ENCODE data around the gene HCST.
"Not testable (repeated sequence)": the region's sequence is repeated elsewhere in the genome, so short reads cannot be mapped to it uniquely, and the experiment has no call there.

Gene HCST

GRCh38 chr19:35904311-35905068 lies 2.2 kb downstream of the HCST start:
- DNase-seq (ENCODE audit: low read depth in 2 of 2), result no peak

- no peak for DNase-seq (ENCODE audit: low read depth in 2 of 2)
These were observed 2.9 kb downstream of the HCST start for GRCh38 chr19:35905178-35905727.

- DNase-seq (ENCODE audit: low read depth in 2 of 2), result no peak
These were observed 5.0 kb downstream of the HCST start for GRCh38 chr19:35907377-35907745.

- DNase-seq (ENCODE audit: low read depth in 2 of 2), result no peak
These were observed 5.7 kb downstream of the HCST start, which contains the start of gene TYROBP for GRCh38 chr19:35908010-35908441. TYROBP (minus strand) TSS chr19:35908295; CDS start chr19:35908228, 67 bp downstream.

GRCh38 chr19:35908973-35909683 lies 6.8 kb downstream of the HCST start:
- DNase-seq (ENCODE audit: low read depth in 2 of 2), result no peak

- DNase-seq (ENCODE audit: low read depth in 2 of 2), result no peak
These were observed 7.3 kb downstream of the HCST start for GRCh38 chr19:35909684-35910035.

- DNase-seq (ENCODE audit: low read depth in 2 of 2), result not testable (repeated sequence)
These were observed 8.0 kb downstream of the HCST start for GRCh38 chr19:35910355-35910754.

- DNase-seq (ENCODE audit: low read depth in 2 of 2), result no peak
These were observed 8.8 kb downstream of the HCST start for GRCh38 chr19:35911173-35911572.

GRCh38 chr19:35911790-35912189 lies 9.5 kb downstream of the HCST start:
- no peak for DNase-seq (ENCODE audit: low read depth in 2 of 2)

GRCh38 chr19:35913589-35913988 lies 11.3 kb downstream of the HCST start:
- no peak for DNase-seq (ENCODE audit: low read depth in 2 of 2)

GRCh38 chr19:35915443-35915842 lies 13.1 kb downstream of the HCST start:
- no peak for DNase-seq (ENCODE audit: low read depth in 2 of 2)

- no peak for DNase-seq (ENCODE audit: low read depth in 2 of 2)
These were observed 17.0 kb downstream of the HCST start for GRCh38 chr19:35919306-35919705.

- DNase-seq (ENCODE audit: low read depth in 2 of 2), result no peak
These were observed 18.7 kb downstream of the HCST start for GRCh38 chr19:35921012-35921411.

GRCh38 chr19:35925501-35925900 lies 23.2 kb downstream of the HCST start:
- no peak for DNase-seq (ENCODE audit: low read depth in 2 of 2)

- no peak for DNase-seq (ENCODE audit: low read depth in 2 of 2)
These were observed 26.2 kb downstream of the HCST start for GRCh38 chr19:35928507-35928906.

- no peak for DNase-seq (ENCODE audit: low read depth in 2 of 2)
These were observed 27.5 kb downstream of the HCST start for GRCh38 chr19:35929876-35930275.

GRCh38 chr19:35931161-35931873 lies 29.0 kb downstream of the HCST start:
- peak; percentile 98 to 99 for DNase-seq (ENCODE audit: low read depth in 2 of 2)

- no peak for DNase-seq (ENCODE audit: low read depth in 2 of 2)
These were observed 29.5 kb downstream of the HCST start for GRCh38 chr19:35931874-35932202.

- DNase-seq (ENCODE audit: low read depth in 2 of 2), result no peak
These were observed 30.1 kb downstream of the HCST start for GRCh38 chr19:35932291-35932936.

- DNase-seq (ENCODE audit: low read depth in 2 of 2), result no peak
These were observed 33.8 kb downstream of the HCST start, which contains the start of gene LRFN3 for GRCh38 chr19:35935911-35936737. LRFN3 (plus strand) TSS chr19:35936374; CDS start chr19:35939426, 3,052 bp downstream.

- no peak for DNase-seq (ENCODE audit: low read depth in 2 of 2)
These were observed 34.5 kb downstream of the HCST start for GRCh38 chr19:35936738-35937268.
